BJ (cell line): ENCODE data around the gene IQCE. TPM values are rescaled to one million over a fixed set of nuclear protein-coding genes. Genes with fewer than 3 reads are reported as not detected.
A peak's percentile ranks its signal among the peaks of the same experiment; 100 is the strongest.
"Not testable (repeated sequence)": the region's sequence is repeated elsewhere in the genome, so short reads cannot be mapped to it uniquely, and the experiment has no call there.

ENCODE experiments used
- CTCF ChIA-PET: fragments of 350-600 bp; formaldehyde crosslinking; extraction: SDS; loops from one replicate; lab custom pipeline; 2021; ENCODE audit warnings: antibody characterized with exemption, inconsistent platforms; lab: Yijun Ruan, JAX
- POLR2A ChIA-PET: fragments of 300-600 bp; sonication (Branson Sonifier 250); formaldehyde crosslinking; extraction: SDS; loops from one replicate; lab custom pipeline; 2021; ENCODE audit warnings: antibody characterized with exemption; lab: Charles Lee
- DNase-seq: peaks from one replicate; pipeline ENCODE4 v3.0.0-alpha.2; 2011; ENCODE audit warnings: low read depth
- H3K27me3 ChIP-seq: 2 replicates; pipeline ENCODE4 v1.6.0; 2011; ENCODE audit warnings: low read length; ENCODE audit not compliant: control insufficient read depth, insufficient read depth
- H3K36me3 ChIP-seq: 2 replicates; pipeline ENCODE4 v1.5.1; 2011; ENCODE audit warnings: low read length; ENCODE audit not compliant: control insufficient read depth, insufficient read depth
- H3K4me3 ChIP-seq: 2 replicates; pipeline ENCODE4 v1.5.1; 2011; ENCODE audit warnings: low read depth, mild to moderate bottlenecking, control low read depth, low read length
- CTCF ChIP-seq: IDR thresholded peaks from 2 replicates; pipeline ENCODE4 v1.5.1; 2011; ENCODE audit warnings: low read depth, mild to moderate bottlenecking, control low read depth, inconsistent platforms, low read length, moderate library complexity; ENCODE audit not compliant: insufficient read depth
- polyA plus RNA-seq: library from polyadenylated mRNA; depleted of rRNA; stranded (reverse); fragments of >200 nt; gene quantifications from 2 replicates; pipeline ENCODE4 v1.2.3, GENCODE V29; 2011

Gene IQCE
- polyA plus RNA-seq, 1 experiment: 9.9 TPM

- POLR2A ChIA-PET: no interaction called here
- CTCF ChIA-PET: interaction anchor here (0.5 to 0.9 kb wide), 2 partner anchors 15 to 64 kb away, joined by 3 to 4 read pairs; no protein-coding TSS in a partner anchor
- TF ChIP-seq CTCF: no peak
- H3K36me3 ChIP-seq: peaks cover 3% of the 10 kb centered on the region
- H3K4me3 ChIP-seq: no peak overlapping the region
- no peak for DNase-seq
- no peaks in the 10 kb centered on the region for H3K27me3 ChIP-seq
Measured at GRCh38 chr7:2606539-2606936, 47.8 kb downstream of the IQCE start.

- DNase-seq: no peak
- Histone ChIP-seq H3K27me3 (no peaks in the 10 kb centered on the region), H3K4me3 (no peak overlapping the region), H3K36me3 (peaks cover 3% of the 10 kb centered on the region)
- TF ChIP-seq CTCF: no peak
- ChIA-PET POLR2A (no interaction called here), CTCF (interaction anchor here (0.5 to 1.3 kb wide), 5 partner anchors 10 to 63 kb away, joined by 3 to 4 read pairs (median 3); no protein-coding TSS in a partner anchor)
Measured at GRCh38 chr7:2607122-2607922, 48.5 kb downstream of the IQCE start.

GRCh38 chr7:2607923-2608904 lies 49.4 kb downstream of the IQCE start:
- POLR2A ChIA-PET: no interaction called here
- Histone ChIP-seq H3K4me3 (no peak overlapping the region), H3K27me3 (no peaks in the 10 kb centered on the region), H3K36me3 (peaks cover 3% of the 10 kb centered on the region)
- TF ChIP-seq CTCF: no peak
- DNase-seq: no peak
- CTCF ChIA-PET: interaction anchor here (0.6 to 1.3 kb wide), 11 partner anchors 9 to 647 kb away, joined by 3 to 5 read pairs (median 3); partner anchors contain the start of gene BRAT1

GRCh38 chr7:2608921-2609411 lies 50.2 kb downstream of the IQCE start:
- H3K4me3 ChIP-seq: no peak overlapping the region
- H3K27me3 ChIP-seq: no peaks in the 10 kb centered on the region
- peak; percentile 44; the same call in 1 of the 2 replicates for TF ChIP-seq CTCF
- H3K36me3 ChIP-seq: peaks cover 2% of the 10 kb centered on the region
- DNase-seq: no peak
- POLR2A ChIA-PET: no interaction called here
- CTCF ChIA-PET: interaction anchor here (0.6 to 1.3 kb wide), 9 partner anchors 9 to 648 kb away, joined by 3 to 5 read pairs (median 3); partner anchors contain the start of gene BRAT1

- POLR2A ChIA-PET, H3K4me3 ChIP-seq, H3K36me3 ChIP-seq, DNase-seq, H3K27me3 ChIP-seq: not testable (repeated sequence)
- CTCF ChIA-PET: interaction anchor here (1.3 kb wide), 2 partner anchors 10 to 54 kb away, joined by 3 to 4 read pairs; partner anchors contain the start of gene BRAT1
Measured at GRCh38 chr7:2609646-2610045, 50.9 kb downstream of the IQCE start.
